HG02852 (cell line): ENCODE data around the gene GPR137B.
A peak's percentile ranks its signal among the peaks of the same experiment; 100 is the strongest.
"Not testable (repeated sequence)": the region's sequence is repeated elsewhere in the genome, so short reads cannot be mapped to it uniquely, and the experiment has no call there.

Source experiments
- ATAC-seq: cut with Tn5 transposase; IDR thresholded peaks from one replicate; pipeline ENCODE4 v1.9.1; 2021; ENCODE audit warnings: mild to moderate bottlenecking, moderate library complexity; ENCODE audit not compliant: unreplicated experiment

The GPR137B gene

GRCh38 chr1:236143104-236143948 lies 987 bp downstream of the GPR137B start:
- ATAC-seq, result peak; percentile 27

- no peak for ATAC-seq
Measured at GRCh38 chr1:236144033-236144432, 1.7 kb downstream of the GPR137B start.

- ATAC-seq, result no peak
Measured at GRCh38 chr1:236144446-236145150, 2.3 kb downstream of the GPR137B start.

- ATAC-seq, result no peak
Measured at GRCh38 chr1:236147068-236147467, 4.7 kb downstream of the GPR137B start.

GRCh38 chr1:236147521-236148469 lies 5.5 kb downstream of the GPR137B start:
- no peak for ATAC-seq

DNA sequence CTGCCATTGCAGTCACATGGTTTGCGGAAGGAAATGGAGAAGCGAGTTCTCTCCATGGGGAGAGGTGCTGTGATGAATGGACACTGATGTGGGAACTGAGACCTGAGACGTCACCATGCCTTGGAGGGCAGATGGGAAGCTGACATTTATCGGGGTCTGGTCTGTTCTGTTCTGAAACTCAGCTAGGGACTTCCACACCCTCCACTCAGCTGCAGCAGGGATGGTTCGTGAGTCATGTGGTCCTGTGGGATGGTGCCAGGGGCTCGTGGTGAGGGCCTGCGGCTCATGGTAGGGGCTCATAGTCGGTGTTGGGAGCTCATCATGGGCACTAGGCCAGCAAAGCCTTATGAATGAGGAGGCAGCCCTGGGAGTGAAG lies 6.1 kb downstream of the GPR137B start:
- ATAC-seq, result no peak

GRCh38 chr1:236149003-236149595 lies 6.8 kb downstream of the GPR137B start:
- ATAC-seq, result no peak

DNA sequence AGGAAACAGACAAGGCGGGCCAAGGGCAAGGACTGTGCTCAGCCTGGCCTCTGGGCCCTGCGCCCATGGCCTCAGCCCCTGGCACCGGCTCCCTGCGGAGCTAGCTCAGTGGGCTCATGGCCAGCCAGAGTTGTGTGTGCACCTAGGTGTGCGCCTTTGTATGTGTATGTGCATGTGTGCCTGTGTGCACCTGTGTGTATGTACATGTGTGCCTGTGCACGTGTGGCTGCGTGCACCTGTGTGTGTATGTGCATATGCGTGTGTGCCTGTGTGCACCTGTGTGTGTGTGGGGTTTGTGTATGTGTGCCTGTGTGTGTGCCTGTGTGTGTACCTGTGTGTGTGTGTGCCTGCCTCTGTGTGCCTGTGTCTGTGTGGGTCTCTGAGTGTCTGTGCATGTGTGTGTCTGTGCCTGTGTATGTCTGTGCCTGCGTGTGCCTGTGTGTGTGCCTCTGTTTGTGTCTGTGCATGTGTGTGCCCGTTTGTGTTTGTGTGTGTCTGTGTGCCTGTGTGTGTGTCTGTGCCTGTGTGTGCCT lies 7.4 kb downstream of the GPR137B start:
- no peak for ATAC-seq

GRCh38 chr1:236150311-236150955 lies 8.1 kb downstream of the GPR137B start:
- no peak for ATAC-seq

GRCh38 chr1:236150986-236151385 lies 8.6 kb downstream of the GPR137B start:
- no peak for ATAC-seq

DNA sequence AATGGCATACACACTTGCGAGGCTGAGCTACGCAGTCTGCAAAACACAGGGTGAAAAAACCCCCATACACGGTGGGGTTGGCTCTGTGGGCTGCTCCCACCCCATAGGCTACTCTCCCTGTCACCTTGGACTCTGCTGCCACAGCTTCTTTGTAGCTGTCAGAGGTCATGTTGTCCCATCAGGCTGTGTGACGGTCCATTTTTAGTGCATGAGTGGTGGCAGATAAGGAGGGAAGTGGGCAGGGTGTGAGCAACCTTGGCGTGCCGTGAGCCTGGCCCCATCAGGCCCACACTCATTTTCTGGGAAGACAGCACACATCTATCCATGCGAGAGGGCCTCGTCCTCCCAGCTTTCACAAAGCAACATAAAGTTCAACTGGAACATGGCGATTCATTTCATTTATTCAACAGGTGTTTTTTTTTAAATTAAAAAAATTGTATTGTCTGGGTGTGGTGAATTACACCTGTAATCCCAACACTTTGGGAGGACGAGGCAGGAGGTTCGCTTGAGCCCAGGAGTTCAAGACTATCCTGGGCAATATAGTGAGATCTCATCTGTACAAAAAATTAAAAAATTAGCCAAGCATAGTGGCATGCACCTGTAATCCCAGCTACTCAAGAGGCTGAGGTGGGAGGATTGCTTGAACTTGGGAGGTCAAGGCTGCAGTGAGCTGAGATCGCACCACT lies 9.5 kb downstream of the GPR137B start:
- ATAC-seq, result no peak

GRCh38 chr1:236154126-236154525 lies 11.8 kb downstream of the GPR137B start:
- ATAC-seq, result no peak

GRCh38 chr1:236154671-236155398 lies 12.5 kb downstream of the GPR137B start:
- no peak for ATAC-seq

DNA sequence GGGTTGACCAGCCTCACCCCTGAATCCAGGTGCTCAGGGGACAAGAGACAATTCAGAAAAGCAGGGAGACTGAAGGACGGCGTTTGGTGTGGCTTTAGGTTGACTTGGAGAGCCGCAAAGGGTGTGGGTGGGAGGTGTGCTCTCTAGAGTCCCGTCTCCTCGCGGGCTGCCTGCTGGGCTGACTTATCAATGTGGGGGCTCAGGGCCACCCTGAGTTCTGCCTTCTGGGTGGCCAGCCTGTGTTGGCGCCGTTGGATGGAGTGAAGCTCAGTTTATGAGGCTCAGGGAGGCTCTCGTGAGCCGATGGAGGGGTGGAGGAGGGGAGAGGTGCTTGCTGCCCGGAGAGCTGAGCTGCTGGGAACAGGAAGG lies 13.0 kb downstream of the GPR137B start:
- ATAC-seq, result no peak

DNA sequence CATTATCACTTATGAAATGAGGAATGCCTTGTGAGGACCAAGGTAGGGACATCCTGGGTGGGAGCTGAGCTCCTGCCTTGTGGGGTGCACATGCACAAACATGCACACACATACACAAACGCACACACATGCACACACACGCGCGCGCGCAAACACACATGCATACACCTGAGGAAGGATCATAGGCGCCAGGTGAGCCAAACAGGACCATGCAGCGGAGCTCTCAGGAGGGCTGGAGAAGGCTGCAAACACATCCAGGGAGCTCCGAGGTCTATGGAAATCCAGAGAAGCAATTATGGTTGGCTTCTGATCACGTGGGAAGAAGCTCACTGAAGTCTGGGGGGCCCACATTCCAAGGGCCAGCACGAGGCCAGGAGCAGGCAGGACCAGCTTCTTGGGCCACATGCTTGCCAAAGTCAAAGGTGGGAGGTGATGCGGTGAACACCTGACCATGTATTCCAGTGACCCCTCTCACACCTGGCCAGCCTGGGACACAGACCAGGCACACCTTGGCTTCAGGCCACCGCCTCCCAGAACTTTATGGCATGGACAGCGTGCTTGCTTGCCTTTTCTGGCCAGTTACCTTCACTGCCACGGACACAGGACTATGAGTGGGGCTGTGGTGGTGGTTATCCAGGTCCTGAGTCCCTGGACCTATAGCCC lies 13.6 kb downstream of the GPR137B start:
- ATAC-seq, result no peak

DNA sequence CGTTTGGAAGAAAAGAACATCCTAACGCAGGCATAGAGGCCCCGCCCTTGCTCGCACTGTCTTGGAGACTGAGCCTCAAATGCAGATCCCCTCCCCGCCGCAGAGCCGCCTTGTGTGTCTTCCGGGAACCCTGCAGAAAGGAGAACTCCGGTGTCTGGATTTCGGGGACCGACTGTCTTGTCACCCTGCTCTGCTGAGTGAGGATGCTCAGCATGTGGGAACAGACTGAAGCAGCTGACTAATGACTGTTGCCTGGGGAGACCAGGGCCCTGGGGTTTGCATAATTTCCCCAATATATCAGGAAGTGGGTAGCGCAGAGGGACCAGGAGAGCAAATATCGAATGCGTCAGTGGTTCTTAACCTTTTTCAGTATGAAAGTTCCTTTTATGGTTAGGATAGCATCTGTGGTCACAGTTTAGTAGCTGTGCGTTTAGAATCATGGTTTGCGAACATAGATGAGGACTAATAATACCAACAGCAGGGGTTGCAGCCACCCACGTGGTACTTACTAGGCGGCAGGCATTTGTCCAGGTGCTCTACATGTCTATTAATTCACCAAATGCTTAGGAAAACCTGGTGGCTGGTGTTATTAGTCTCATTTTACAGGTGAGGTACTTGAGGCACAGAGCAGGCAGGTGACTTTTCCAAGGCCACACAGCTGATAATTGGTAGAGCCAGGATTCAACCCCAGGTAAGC lies 14.3 kb downstream of the GPR137B start:
- peak; percentile 78 for ATAC-seq

DNA sequence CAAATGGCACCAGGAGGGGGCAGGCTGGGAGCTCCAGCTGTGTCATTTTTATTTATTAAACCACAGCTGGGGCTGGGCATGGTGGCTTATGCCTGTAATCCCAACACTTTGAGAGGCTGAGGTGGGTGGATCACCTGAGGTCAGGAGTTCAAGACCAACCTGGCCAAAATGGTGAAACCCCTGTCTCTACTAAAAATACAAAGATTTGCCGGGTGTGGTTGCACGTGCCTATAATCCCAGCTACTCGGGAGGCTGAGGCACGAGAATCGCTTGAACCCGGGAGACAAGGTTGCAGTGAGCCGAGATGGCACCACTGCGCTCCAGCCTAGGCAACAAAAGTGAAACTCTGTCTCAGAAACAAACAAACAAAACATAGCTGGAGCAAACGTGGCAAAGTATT lies 15.7 kb downstream of the GPR137B start:
- ATAC-seq, result not testable (repeated sequence)

DNA sequence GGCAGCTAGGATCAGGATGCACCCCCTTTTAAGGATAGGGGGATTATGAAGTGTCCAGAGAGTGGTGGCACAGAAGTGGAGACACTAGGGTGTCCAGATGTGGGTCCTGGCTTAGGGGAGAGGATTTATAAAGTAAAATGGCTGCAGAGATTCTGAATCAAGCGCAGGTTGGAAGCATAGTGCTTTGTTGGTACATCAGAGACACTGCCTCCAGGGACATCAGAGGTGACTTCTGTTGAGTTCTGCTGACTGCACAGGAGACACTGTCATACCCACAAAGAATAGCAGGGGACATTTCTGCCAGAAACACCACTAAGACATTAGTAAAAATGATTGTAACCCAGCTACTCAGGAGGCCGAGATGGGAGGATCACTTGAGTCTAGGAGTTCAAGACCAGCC lies 16.4 kb downstream of the GPR137B start:
- no peak for ATAC-seq
